ENCODE data around the gene TKTL1.
A peak's percentile ranks its signal among the peaks of the same experiment; 100 is the strongest.

TKTL1 gene

GRCh38 chrX:154378059-154378798 is 82.6 kb downstream of the TKTL1 start:
- DNase-seq (ENCODE audit: low read depth): peak; percentile 33

DNA sequence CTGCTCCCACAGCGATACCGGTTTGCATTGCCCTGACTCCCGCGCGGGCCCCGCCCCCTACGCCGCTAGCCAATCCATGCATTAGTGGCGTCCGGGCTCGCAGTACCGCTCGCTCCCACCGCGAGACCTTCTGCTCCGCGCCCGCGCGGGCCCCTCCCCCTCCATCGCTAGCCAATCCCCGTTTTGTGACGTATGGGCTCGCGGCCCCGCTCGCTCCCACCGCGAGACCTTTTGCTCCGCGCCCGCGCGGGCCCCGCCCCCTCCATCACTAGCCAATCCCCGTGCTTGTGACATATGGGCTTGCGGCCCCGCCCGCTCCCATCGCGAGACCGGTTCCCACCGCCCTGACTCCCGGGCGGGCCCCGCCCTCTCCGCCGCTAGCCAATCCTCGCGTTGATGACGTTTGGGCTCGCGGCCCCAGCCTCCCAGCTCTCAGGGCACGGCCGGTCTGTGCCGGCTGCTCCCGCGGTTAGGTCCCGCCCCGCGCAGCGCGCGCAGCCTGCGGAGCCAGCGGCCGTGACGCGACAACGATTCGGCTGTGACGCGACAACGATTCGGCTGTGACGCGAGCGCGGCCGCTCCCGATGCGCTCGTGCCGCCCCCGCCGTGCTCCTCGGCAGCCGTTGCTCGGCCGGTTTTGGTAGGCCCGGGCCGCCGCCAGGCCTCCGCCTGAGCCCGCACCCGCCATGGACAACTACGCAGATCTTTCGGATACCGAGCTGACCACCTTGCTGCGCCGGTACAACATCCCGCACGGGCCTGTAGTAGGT is 83.4 kb downstream of the TKTL1 start, which contains the start of gene EMD:
EMD (plus strand) TSS at position 497 of the 770 bp plus-strand sequence; CDS start at position 687, 190 bp downstream.
- peak; percentile 95 for DNase-seq (ENCODE audit: low read depth)

DNA sequence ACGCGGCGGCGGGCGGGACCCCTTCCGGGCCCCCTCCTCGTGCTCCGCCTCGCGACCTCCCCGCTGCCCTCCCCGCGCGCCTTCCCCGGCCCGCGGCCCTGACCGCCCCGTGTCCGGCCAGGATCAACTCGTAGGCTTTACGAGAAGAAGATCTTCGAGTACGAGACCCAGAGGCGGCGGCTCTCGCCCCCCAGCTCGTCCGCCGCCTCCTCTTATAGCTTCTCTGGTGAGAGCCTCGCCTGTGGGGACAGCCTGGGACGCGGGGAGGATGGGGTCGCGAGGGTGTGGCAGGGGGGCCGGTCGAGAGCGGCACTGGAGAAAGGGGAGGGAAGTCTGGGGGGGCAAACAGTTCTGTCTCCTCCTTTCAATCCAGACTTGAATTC is 84.0 kb downstream of the TKTL1 start:
- no peak for DNase-seq (ENCODE audit: low read depth)

All from activated T-helper 1 cell treated with Interleukin-2 at 50 U/mL for 16 hours (primary cell).